Lower leg skin (tissue), 4 donors: ENCODE measurements around the gene SPTLC1. TPM values are rescaled to one million over a fixed set of nuclear protein-coding genes. Genes with fewer than 3 reads are reported as not detected.
"Not testable (repeated sequence)": the region's sequence is repeated elsewhere in the genome, so short reads cannot be mapped to it uniquely, and the experiment has no call there.

ENCODE experiments used
- DNase-seq, 2 donors: peaks; one replicate each; pipeline ENCODE4 v3.0.0-alpha.2; 2019; ENCODE audit warnings: low spot score in 2 of 2
- H3K4me3 ChIP-seq: fragments of 200-600 bp; sonication (generic); 2 replicates; pipeline ENCODE4 v1.5.1; 2017; ENCODE audit warnings: mild to moderate bottlenecking, low read depth; ENCODE audit not compliant: poor library complexity, severe bottlenecking
- CTCF ChIP-seq, 3 donors: fragments of 450-650 bp; IDR thresholded peaks; one replicate each; pipeline ENCODE4 v1.5.1; 2016; ENCODE audit warnings: antibody characterized with exemption in 3 of 3, mild to moderate bottlenecking in 3 of 3, moderate library complexity in 2 of 3
- POLR2A ChIP-seq, 2 donors: fragments of 450-650 bp; IDR thresholded peaks; one replicate each; pipeline ENCODE4 v1.6.1; 2016 to 2017; ENCODE audit warnings: antibody characterized with exemption in 2 of 2, mild to moderate bottlenecking in 1 of 2, moderate library complexity in 1 of 2
- WGBS, 2 donors: methylation state at CpG; one replicate each; pipeline ENCODE4 v1.1.5; 2018; 5-methylcytosine and 5-hydroxymethylcytosine counted together
- intact Hi-C: fragments of 100-400 bp; cut with DNase I; formaldehyde crosslinking; loops from one replicate; pipeline ENCODE4 v1.15.0; 2023; ENCODE audit warnings: low total_unique reads
- total RNA-seq, 4 donors: library from RNA; depleted of rRNA; stranded (reverse); fragments of >200 nt; gene quantifications; one replicate each; pipeline ENCODE4 v1.1.0, GENCODE V29; 2016

SPTLC1 gene
- total RNA-seq, 4 donors from 2014 or later, result 80.5 to 99.6 (median 95.6) TPM

GRCh38 chr9:92122061-92122460 is 6.8 kb upstream of the SPTLC1 start:
- intact Hi-C loops, result no loop called here
- TF ChIP-seq CTCF (IDR thresholded peaks at IDR 0.05), result no peak
- TF ChIP-seq POLR2A (IDR thresholded peaks at IDR 0.05), result no peak
- DNase-seq, result no peak
- no peak overlapping the region for H3K4me3 ChIP-seq
- WGBS, 2 donors, result 84 to 88% methylated on average over 1 of the region's 1 CpG

- TF ChIP-seq POLR2A (IDR thresholded peaks at IDR 0.05) (no peak), CTCF (IDR thresholded peaks at IDR 0.05) (no peak)
- DNase-seq, result no peak
- WGBS, 2 donors, result 70 to 78% methylated on average over 1 of the region's 1 CpG
- H3K4me3 ChIP-seq, result no peak overlapping the region
- intact Hi-C loops, result no loop called here
Observed at GRCh38 chr9:92121265-92121664, 6.1 kb upstream of the SPTLC1 start.

- TF ChIP-seq CTCF (IDR thresholded peaks at IDR 0.05), result no peak
- no peak for TF ChIP-seq POLR2A (IDR thresholded peaks at IDR 0.05)
- DNase-seq, result no peak
- intact Hi-C loops, result no loop called here
- no peak overlapping the region for H3K4me3 ChIP-seq
Observed at GRCh38 chr9:92120138-92120537, 4.9 kb upstream of the SPTLC1 start.

GRCh38 chr9:92119586-92119985 is 4.4 kb upstream of the SPTLC1 start:
- TF ChIP-seq POLR2A (IDR thresholded peaks at IDR 0.05), result no peak
- no peak for TF ChIP-seq CTCF (IDR thresholded peaks at IDR 0.05)
- DNase-seq, result no peak
- H3K4me3 ChIP-seq, result no peak overlapping the region
- WGBS, 2 donors, result 65 to 70% methylated on average over 4 of the region's 4 CpGs
- intact Hi-C loops, result no loop called here

- WGBS, 2 donors, result 92 to 95% methylated on average over 4 of the region's 4 CpGs
- intact Hi-C loops, result no loop called here
- TF ChIP-seq CTCF (IDR thresholded peaks at IDR 0.05) (no peak), POLR2A (IDR thresholded peaks at IDR 0.05) (no peak)
Observed at GRCh38 chr9:92108122-92108521, 7.1 kb downstream of the SPTLC1 start.

GRCh38 chr9:92105446-92106225 is 9.6 kb downstream of the SPTLC1 start:
- DNase-seq, intact Hi-C loops, H3K4me3 ChIP-seq: not testable (repeated sequence)
- WGBS, 2 donors, result 95 to 96% methylated on average over 25 to 35 of the region's 36 CpGs

More at GRCh38 chr9:92108122-92108521, 7.1 kb downstream of the SPTLC1 start:
- DNase-seq, result no peak
- H3K4me3 ChIP-seq, result no peak overlapping the region

GRCh38 chr9:92103601-92104000 is 11.6 kb downstream of the SPTLC1 start:
- intact Hi-C loops, DNase-seq: not testable (repeated sequence)

More at GRCh38 chr9:92103601-92104000, 11.6 kb downstream of the SPTLC1 start:
- H3K4me3 ChIP-seq, result not testable (repeated sequence)
- 96% methylated on average over 10 to 12 of the region's 14 CpGs for WGBS, 2 donors
